Calu3 (cell line): Measurements from ENCODE around the gene UQCR11. TPM values are rescaled to one million over a fixed set of nuclear protein-coding genes. Genes with fewer than 3 reads are reported as not detected.

Source experiments
- BruUV-seq: library from RNA; stranded (reverse); fragments of 400-500 nt; replicated peaks from 2 replicates; lab custom pipeline; 2021; lab: Mats Ljungman, UMichigan
- CTCF ChIA-PET: fragments of 300-600 bp; sonication (Branson Sonifier 250); formaldehyde crosslinking; loops from one replicate; lab custom pipeline; 2022; ENCODE audit warnings: antibody characterized with exemption; lab: Charles Lee
- DNase-seq: peaks from one replicate; pipeline ENCODE4 v3.0.0; 2022
- H3K27ac Mint-ChIP-seq: one replicate; pipeline ENCODE4 v1.8.0; 2022; ENCODE audit warnings: mixed read lengths; ENCODE audit not compliant: unreplicated experiment
- H3K27me3 Mint-ChIP-seq: one replicate; pipeline ENCODE4 v1.8.0; 2022; ENCODE audit warnings: mixed read lengths; ENCODE audit not compliant: unreplicated experiment
- H3K36me3 Mint-ChIP-seq: one replicate; pipeline ENCODE4 v1.8.0; 2022; ENCODE audit warnings: mild to moderate bottlenecking, moderate library complexity, mixed read lengths; ENCODE audit not compliant: insufficient read depth, unreplicated experiment
- H3K4me1 Mint-ChIP-seq: one replicate; pipeline ENCODE4 v1.8.0; 2022; ENCODE audit warnings: mild to moderate bottlenecking, low read depth, mixed read lengths; ENCODE audit not compliant: unreplicated experiment
- H3K4me3 Mint-ChIP-seq: one replicate; pipeline ENCODE4 v1.8.0; 2022; ENCODE audit warnings: mild to moderate bottlenecking, low read depth, moderate library complexity, mixed read lengths; ENCODE audit not compliant: unreplicated experiment
- H3K9me3 Mint-ChIP-seq: one replicate; pipeline ENCODE4 v1.8.0; 2022; ENCODE audit warnings: low read depth, mixed read lengths; ENCODE audit not compliant: unreplicated experiment
- CTCF ChIP-seq: fragments of 200-600 bp; IDR thresholded peaks from one replicate; pipeline ENCODE4 v1.8.0; 2022; ENCODE audit warnings: antibody characterized with exemption; ENCODE audit not compliant: unreplicated experiment
- intact Hi-C: fragments of 100-400 bp; cut with micrococcal nuclease; formaldehyde crosslinking; loops from one replicate; pipeline ENCODE4 v1.10.0; 2022; ENCODE audit not compliant: unreplicated experiment
- total RNA-seq: library from RNA; stranded (reverse); gene quantifications from 2 replicates; pipeline ENCODE4 v1.2.3, GENCODE V29; 2022

Gene UQCR11
- total RNA-seq, 1 experiment from 2014 or later = 148 TPM

- Mint-ChIP-seq H3K4me1 (peaks cover 6% of the 10 kb centered on the region), H3K9me3 (no peaks in the 10 kb centered on the region), H3K27ac (no peak overlapping the region), H3K27me3 (no peaks in the 10 kb centered on the region), H3K4me3 (no peak overlapping the region), H3K36me3 (peaks cover 40% of the 10 kb centered on the region)
- TF ChIP-seq CTCF = no peak
- DNase-seq = no peak
- CTCF ChIA-PET = no interaction called here
- intact Hi-C loops = no loop called here
- BruUV-seq = no TSS peak
Measured at GRCh38 chr19:1615156-1615765, 10.0 kb upstream of the UQCR11 start.

- intact Hi-C loops = no loop called here
- CTCF ChIA-PET = no interaction called here
- Mint-ChIP-seq H3K4me1 (peaks cover 6% of the 10 kb centered on the region), H3K9me3 (no peaks in the 10 kb centered on the region), H3K36me3 (peaks cover 40% of the 10 kb centered on the region), H3K4me3 (no peak overlapping the region), H3K27ac (no peak overlapping the region), H3K27me3 (no peaks in the 10 kb centered on the region)
- no peak for TF ChIP-seq CTCF
- DNase-seq = no peak
- no TSS peak for BruUV-seq
Measured at GRCh38 chr19:1613808-1614570, 8.7 kb upstream of the UQCR11 start.

- Mint-ChIP-seq H3K9me3 (no peaks in the 10 kb centered on the region), H3K27me3 (no peaks in the 10 kb centered on the region), H3K4me1 (peaks cover 2% of the 10 kb centered on the region), H3K4me3 (no peak overlapping the region), H3K36me3 (peaks cover 37% of the 10 kb centered on the region), H3K27ac (no peak overlapping the region)
- no TSS peak for BruUV-seq
- intact Hi-C loops = no loop called here
- TF ChIP-seq CTCF = no peak
- CTCF ChIA-PET = no interaction called here
- DNase-seq = no peak
Measured at GRCh38 chr19:1613146-1613545, 7.9 kb upstream of the UQCR11 start.

- Mint-ChIP-seq H3K36me3 (peaks cover 34% of the 10 kb centered on the region), H3K27ac (no peak overlapping the region), H3K4me1 (no peaks in the 10 kb centered on the region), H3K27me3 (no peaks in the 10 kb centered on the region), H3K9me3 (no peaks in the 10 kb centered on the region), H3K4me3 (no peak overlapping the region)
- DNase-seq = no peak
- no peak for TF ChIP-seq CTCF
- BruUV-seq = no TSS peak
- CTCF ChIA-PET = no interaction called here
- intact Hi-C loops = no loop called here
Measured at GRCh38 chr19:1612114-1613086, 7.1 kb upstream of the UQCR11 start.
